ENCODE measurements around the gene ARL3. TPM values are rescaled to one million over a fixed set of nuclear protein-coding genes. Genes with fewer than 3 reads are reported as not detected.

The ARL3 gene
- total RNA-seq, 1 experiment from 2014 or later, result 16.5 TPM

DNA sequence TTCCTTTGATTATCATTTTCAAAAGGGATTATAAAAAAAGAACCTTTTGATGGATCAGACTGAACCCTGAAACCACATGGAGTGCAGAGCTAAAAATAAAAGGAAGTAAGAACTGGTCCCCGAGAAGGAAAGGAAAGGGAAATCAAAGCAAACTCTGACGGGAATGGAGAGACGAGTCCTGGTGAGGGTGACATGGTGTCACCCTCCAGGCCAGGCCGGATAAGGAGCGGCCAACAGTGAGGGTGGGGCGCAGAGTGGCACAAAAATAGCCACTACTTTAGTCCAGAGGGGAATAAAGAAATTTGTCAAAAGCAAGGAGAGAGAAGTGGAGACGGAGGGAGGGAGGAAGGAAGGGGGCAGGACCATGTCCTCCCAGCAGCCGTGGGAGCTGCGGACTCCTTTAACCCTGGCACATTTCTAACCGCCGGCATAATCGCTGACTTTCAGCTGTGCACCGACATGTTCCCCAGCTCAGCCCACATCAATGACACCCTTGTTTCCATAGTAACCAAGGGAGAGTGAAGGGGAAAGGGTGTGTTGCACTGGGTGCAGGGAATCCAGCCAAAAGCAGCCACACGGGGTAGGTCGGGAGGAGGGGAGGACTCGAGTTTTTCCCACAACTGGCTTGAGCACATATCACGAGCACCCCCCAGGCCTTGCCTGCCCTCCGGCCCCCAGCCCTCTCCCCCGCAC lies 40.2 kb downstream of the ARL3 start:
- H3K14ac ChIP-seq (ENCODE audit: insufficient read depth, low read length), result no peak overlapping the region
- no peaks in the 10 kb centered on the region for H3K23me2 ChIP-seq (ENCODE audit: insufficient read length, low read depth, low read length, poor library complexity, severe bottlenecking)
- no peak overlapping the region for H3K23ac ChIP-seq (ENCODE audit: insufficient read length, low read depth, low read length)
- no peaks in the 10 kb centered on the region for H3K9me3 Mint-ChIP-seq
- no peaks in the 10 kb centered on the region for H4K20me1 ChIP-seq (ENCODE audit: control insufficient read depth, insufficient read depth, insufficient read length)
- peaks cover 77 to 81% of the 10 kb centered on the region in 2 experiments for H3K4me1 Mint-ChIP-seq
- no peak overlapping the region for H2AK5ac ChIP-seq (ENCODE audit: insufficient read length, low read length)
- no peak overlapping the region for H2BK20ac ChIP-seq (ENCODE audit: low read depth, low read length, poor library complexity, severe bottlenecking)
- H3K9me3 ChIP-seq (ENCODE audit: control insufficient read depth, low read depth, low read length), result no peaks in the 10 kb centered on the region
- H3K4me1 ChIP-seq (ENCODE audit: insufficient read depth, low read length), result peaks cover 19% of the 10 kb centered on the region
- TF ChIP-seq, protein P1, sequence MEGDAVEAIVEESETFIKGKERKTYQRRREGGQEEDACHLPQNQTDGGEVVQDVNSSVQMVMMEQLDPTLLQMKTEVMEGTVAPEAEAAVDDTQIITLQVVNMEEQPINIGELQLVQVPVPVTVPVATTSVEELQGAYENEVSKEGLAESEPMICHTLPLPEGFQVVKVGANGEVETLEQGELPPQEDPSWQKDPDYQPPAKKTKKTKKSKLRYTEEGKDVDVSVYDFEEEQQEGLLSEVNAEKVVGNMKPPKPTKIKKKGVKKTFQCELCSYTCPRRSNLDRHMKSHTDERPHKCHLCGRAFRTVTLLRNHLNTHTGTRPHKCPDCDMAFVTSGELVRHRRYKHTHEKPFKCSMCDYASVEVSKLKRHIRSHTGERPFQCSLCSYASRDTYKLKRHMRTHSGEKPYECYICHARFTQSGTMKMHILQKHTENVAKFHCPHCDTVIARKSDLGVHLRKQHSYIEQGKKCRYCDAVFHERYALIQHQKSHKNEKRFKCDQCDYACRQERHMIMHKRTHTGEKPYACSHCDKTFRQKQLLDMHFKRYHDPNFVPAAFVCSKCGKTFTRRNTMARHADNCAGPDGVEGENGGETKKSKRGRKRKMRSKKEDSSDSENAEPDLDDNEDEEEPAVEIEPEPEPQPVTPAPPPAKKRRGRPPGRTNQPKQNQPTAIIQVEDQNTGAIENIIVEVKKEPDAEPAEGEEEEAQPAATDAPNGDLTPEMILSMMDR (conservative IDR thresholded peaks at IDR 0.05), result no peak
- H3K18ac ChIP-seq (ENCODE audit: insufficient read length, low read depth, low read length), result no peak overlapping the region
- H3K27me3 ChIP-seq (ENCODE audit: insufficient read depth, low read length), result no peaks in the 10 kb centered on the region
- H3K56ac ChIP-seq (ENCODE audit: insufficient read length, low read depth, low read length), result no peak overlapping the region
- H2AFZ ChIP-seq (ENCODE audit: low read length), result no peak overlapping the region
- H3K4ac ChIP-seq (ENCODE audit: low read depth, low read length), result no peak overlapping the region
- H3K9ac ChIP-seq (ENCODE audit: extremely low read depth, insufficient read length, low read length), result no peak overlapping the region
- H4K8ac ChIP-seq (replicated peaks; ENCODE audit: insufficient read length, low read depth, low read length), result no peak overlapping the region
- H3K4me3 Mint-ChIP-seq, result peak overlapping the region in 1 of 2 experiments; percentile 63; a peak in 4 of 5 replicates
- H3K27ac ChIP-seq (ENCODE audit: insufficient read length, low read depth, low read length), result no peak overlapping the region
- no peak overlapping the region for H2BK120ac ChIP-seq (ENCODE audit: low read depth, low read length, poor library complexity, severe bottlenecking)
- no peaks in the 10 kb centered on the region for H3K79me2 ChIP-seq (ENCODE audit: insufficient read depth, low read length)
- DNase-seq, result peak; percentile 45
- no peak overlapping the region for H2BK5ac ChIP-seq (ENCODE audit: insufficient read length, low read length)
- H4K91ac ChIP-seq (ENCODE audit: insufficient read length, low read depth, low read length), result no peak overlapping the region
- no peaks in the 10 kb centered on the region for H3K36me3 Mint-ChIP-seq (ENCODE audit: insufficient read depth in 1 of 3, low read depth in 3 of 3)
- H2BK12ac ChIP-seq (ENCODE audit: insufficient read length, low read depth, low read length), result no peak overlapping the region
- no peak overlapping the region for H4K5ac ChIP-seq (ENCODE audit: insufficient read length, low read depth, low read length)
- no peak overlapping the region for H3T11ph ChIP-seq (ENCODE audit: low read length)
- no peaks in the 10 kb centered on the region for H3K27me3 Mint-ChIP-seq (ENCODE audit: low read depth)
- peak overlapping the region; percentile 4 for H3K4me2 ChIP-seq (ENCODE audit: insufficient read depth, insufficient read length, low read length)
- no CpG with 5 or more reads among the region's 19 CpGs for WGBS (ENCODE audit: extremely low coverage, insufficient read length, low lambda C conversion rate)
- peak overlapping the region in 2 of 3 experiments; percentile 12 to 76; a peak in 5 of 7 replicates for H3K27ac Mint-ChIP-seq
- H3K79me1 ChIP-seq (ENCODE audit: insufficient read depth, low read depth, low read length, poor library complexity, severe bottlenecking), result no peaks in the 10 kb centered on the region
- no peak overlapping the region for H2BK15ac ChIP-seq (ENCODE audit: low read depth, low read length)
